Stomach (tissue), 4 donors: Measurements from ENCODE around the gene SDCBP2.

Experiments
- EP300 ChIP-seq: sonication (generic); formaldehyde crosslinking; IDR thresholded peaks from one replicate; pipeline ENCODE4 v1.6.1; 2017; ENCODE audit warnings: antibody characterized with exemption
- TF ChIP-seq, protein P1 (sequence below), 7 experiments: fragments of 450-650 bp in 4 of 7; fragments of 200-600 bp in 3 of 7; sonication (generic) in 3 of 7; IDR thresholded peaks; one replicate each; pipeline ENCODE4 v1.5.1; 2016 to 2019; ENCODE audit warnings: antibody characterized with exemption in 7 of 7, control low read depth in 2 of 7, mild to moderate bottlenecking in 1 of 7

DNA sequence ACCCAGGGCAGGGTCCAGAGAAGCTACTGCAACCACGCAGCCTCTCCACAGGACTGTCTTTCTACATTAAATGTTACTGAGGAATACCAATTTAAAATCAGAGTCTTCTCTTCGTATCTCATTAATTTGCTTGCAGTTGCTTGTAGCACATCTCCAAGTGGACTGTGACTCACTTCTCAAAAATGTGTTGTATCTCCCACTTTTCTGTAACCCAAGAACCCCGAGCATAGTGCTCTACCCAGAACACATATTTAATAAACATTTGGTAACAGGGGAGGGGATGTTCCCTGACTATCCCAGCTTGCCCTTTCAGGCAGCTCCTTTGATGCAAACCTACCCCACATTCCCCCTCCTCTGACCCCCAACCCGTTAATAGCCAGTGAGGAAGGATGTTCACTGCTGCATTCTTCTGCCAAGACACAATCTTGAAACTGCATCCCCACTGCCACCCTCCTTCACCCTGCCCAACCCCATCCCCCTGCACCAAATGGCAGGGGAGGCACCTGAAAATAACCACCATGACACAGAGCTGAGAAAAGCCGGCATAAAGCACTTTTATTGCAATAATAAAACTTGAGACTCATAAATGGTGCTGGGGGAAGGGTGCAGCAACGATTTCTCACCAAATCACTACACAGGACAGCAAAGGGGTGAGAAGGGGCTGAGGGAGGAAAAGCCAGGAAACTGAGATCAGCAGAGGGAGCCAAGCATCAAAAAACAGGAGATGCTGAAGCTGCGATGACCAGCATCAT is 39.7 kb upstream of the SDCBP2 start:
- TF ChIP-seq EP300 = no peak
- TF ChIP-seq, protein P1, sequence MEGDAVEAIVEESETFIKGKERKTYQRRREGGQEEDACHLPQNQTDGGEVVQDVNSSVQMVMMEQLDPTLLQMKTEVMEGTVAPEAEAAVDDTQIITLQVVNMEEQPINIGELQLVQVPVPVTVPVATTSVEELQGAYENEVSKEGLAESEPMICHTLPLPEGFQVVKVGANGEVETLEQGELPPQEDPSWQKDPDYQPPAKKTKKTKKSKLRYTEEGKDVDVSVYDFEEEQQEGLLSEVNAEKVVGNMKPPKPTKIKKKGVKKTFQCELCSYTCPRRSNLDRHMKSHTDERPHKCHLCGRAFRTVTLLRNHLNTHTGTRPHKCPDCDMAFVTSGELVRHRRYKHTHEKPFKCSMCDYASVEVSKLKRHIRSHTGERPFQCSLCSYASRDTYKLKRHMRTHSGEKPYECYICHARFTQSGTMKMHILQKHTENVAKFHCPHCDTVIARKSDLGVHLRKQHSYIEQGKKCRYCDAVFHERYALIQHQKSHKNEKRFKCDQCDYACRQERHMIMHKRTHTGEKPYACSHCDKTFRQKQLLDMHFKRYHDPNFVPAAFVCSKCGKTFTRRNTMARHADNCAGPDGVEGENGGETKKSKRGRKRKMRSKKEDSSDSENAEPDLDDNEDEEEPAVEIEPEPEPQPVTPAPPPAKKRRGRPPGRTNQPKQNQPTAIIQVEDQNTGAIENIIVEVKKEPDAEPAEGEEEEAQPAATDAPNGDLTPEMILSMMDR (IDR thresholded peaks at IDR 0.05) = no peak
